HG02943 (cell line): ENCODE results near the gene ARHGAP42.
"Not testable (repeated sequence)": the region's sequence is repeated elsewhere in the genome, so short reads cannot be mapped to it uniquely, and the experiment has no call there.

Experiments
- ATAC-seq: cut with Tn5 transposase; IDR thresholded peaks from one replicate; pipeline ENCODE4 v1.9.1; 2021; ENCODE audit warnings: mild to moderate bottlenecking, low read depth, moderate library complexity; ENCODE audit not compliant: unreplicated experiment

The ARHGAP42 gene, protein sequence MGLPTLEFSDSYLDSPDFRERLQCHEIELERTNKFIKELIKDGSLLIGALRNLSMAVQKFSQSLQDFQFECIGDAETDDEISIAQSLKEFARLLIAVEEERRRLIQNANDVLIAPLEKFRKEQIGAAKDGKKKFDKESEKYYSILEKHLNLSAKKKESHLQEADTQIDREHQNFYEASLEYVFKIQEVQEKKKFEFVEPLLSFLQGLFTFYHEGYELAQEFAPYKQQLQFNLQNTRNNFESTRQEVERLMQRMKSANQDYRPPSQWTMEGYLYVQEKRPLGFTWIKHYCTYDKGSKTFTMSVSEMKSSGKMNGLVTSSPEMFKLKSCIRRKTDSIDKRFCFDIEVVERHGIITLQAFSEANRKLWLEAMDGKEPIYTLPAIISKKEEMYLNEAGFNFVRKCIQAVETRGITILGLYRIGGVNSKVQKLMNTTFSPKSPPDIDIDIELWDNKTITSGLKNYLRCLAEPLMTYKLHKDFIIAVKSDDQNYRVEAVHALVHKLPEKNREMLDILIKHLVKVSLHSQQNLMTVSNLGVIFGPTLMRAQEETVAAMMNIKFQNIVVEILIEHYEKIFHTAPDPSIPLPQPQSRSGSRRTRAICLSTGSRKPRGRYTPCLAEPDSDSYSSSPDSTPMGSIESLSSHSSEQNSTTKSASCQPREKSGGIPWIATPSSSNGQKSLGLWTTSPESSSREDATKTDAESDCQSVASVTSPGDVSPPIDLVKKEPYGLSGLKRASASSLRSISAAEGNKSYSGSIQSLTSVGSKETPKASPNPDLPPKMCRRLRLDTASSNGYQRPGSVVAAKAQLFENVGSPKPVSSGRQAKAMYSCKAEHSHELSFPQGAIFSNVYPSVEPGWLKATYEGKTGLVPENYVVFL

DNA sequence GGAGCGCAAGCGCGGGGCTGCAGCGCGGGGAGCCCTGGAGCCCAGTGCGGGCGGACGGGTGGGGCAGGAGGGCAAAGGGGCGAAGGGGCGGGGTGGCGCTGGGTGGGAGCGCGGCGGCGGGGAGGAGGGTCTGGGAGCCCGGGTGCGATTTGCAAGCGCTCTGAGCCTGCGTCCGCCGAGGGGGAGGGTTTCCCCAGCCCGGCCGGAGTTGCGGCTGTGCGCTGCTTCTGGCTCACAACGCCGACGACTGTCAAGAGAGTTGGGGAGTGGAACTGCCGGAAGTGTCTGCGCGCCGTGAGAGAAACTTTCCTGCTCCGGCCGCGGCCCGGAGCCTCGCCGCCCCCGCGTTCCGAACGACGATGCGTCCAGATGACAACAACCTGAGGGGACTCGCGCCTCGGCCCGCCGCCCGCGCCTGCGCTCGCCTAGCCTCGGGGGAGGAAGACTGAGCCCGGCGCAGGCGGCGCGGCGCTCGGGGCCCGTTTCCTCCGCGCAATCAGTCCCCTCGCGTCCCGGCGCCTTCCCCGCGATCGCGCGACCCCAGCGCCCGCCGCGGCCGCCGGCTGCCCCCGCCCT, at the start of gene ARHGAP42:
ARHGAP42 (plus strand) TSS at position 235 of the 576 bp plus-strand sequence. CDS start 391 bp downstream, outside the sequence.
- peak; percentile 79 for ATAC-seq

DNA sequence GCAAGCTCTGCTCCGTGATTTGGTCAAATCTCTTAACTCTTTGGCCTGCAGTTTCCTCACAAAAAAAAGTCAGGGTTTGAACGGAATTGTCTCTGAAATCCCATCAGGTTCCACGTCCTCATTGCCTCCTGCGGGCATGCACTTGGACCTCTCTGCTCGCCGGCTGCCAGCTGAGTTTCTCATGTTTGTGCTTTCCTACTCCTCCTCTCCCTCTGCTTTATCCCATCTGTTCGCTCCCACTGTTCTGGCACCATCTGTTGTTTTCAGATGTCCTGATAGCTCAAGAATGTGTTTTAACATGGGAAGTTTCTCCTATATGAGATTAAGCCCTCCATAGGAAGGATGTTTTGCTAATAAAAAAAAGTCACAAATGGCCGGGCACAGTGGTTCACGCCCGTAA, 49.4 kb upstream of the ARHGAP42 start:
- no peak for ATAC-seq

DNA sequence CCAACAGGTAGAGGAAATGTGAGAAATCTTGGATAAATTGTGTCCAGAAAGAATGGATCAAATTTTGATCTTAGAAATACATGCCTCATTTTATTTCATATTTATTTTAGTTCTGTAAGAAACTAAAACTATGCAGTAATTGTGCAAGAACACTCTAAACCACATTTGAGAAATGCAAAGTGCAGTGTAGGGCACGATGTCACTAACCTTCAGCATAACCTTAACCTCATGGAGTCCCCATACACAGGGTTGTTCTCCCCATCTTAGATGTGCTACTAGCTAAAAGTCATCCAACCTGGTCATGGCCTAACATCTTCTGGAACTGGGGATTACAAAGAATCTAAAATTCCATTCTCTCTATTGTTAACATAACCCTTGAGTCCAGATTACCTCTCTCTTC, 48.4 kb upstream of the ARHGAP42 start:
- ATAC-seq = no peak

DNA sequence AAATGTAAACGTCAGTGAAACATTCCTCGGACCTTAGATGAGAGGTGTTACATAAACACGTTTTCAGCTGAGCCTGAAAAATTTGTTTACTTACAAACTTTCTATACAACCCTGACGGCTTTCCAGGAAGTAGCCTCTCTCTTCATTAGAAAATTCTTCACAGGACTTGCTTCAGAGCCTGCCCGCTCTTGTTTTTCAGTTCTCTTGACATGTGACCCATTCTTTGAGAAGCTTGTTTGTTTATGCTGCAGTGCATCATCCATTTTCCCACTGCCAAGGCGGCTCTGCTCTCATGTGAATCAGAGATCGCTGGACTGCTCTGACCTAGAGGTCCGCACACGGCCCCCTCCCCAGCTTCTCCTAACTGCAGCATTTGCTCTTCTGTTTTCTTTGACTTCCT, 47.9 kb upstream of the ARHGAP42 start:
- no peak for ATAC-seq

DNA sequence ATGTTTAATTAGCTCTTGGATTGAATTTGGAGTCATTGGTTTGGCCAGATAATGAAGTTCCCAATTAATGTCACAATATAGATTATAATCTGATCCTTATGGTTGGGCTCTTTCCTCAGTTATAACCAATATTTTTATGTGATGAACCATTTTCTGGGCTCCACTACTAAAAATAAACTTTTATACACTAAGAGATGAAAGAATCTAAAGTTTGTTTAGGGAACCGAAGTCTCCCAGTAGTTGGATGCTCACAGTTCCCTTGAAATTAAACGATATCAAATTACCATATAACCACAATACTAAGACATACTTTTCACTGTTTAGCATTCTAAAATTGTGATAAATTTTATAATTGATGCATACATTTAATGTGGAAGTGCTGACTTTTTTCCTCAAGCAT, 47.0 kb upstream of the ARHGAP42 start:
- no peak for ATAC-seq

DNA sequence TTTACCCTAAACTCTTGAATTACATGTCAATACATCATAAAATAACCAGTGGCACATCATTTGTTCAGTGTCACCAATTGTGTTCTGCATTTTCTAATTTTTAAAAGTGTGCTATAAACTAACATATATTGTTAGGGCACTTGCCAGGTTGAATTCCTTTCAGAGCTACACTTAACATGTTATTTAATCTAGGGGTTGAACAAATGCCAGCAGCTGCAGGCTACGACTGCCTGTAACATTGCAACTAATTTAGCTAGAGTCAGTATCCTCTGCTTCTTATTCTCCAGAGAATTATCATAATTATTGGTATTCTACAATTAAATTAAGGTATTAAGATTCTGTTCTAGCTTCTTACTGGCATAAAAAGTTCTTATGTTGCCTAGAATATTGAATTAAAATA, 46.4 kb upstream of the ARHGAP42 start:
- ATAC-seq = no peak

DNA sequence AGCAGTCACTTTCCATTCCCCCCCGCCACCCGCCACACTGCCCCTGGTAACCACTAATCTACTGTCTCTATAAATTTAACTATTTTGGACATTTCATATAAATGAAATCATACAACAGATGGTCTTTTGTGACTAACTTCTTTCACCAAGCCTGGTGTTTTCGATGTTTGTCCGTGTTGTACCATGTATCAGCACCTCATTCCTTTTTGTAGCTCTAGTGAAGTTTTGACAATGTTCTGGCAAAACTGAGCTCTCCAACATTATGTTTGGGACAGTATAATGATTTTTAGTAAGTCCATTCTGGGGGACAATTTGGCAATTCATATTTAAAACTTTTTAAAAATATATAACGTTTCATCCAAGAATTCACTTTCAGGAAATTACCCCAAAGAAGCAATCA, 45.6 kb upstream of the ARHGAP42 start:
- ATAC-seq = no peak

DNA sequence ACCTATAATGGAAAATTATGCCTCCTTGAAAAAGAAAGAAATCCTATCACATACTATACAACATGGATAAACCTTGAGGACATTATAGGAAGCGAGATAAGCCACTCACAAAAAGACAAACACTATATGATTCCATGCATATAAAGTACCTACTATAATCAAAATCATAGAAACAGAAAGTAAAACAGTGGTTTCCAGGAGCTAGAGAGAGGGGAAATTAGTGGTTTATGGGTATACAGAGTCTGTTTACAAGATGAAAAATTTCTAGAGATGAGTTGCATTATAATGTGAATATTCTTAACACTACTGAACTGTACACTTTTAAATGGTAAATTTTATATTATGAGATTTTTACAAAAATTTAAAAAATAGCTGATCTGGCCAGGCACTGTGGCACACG, 40.5 kb upstream of the ARHGAP42 start:
- ATAC-seq = no peak

DNA sequence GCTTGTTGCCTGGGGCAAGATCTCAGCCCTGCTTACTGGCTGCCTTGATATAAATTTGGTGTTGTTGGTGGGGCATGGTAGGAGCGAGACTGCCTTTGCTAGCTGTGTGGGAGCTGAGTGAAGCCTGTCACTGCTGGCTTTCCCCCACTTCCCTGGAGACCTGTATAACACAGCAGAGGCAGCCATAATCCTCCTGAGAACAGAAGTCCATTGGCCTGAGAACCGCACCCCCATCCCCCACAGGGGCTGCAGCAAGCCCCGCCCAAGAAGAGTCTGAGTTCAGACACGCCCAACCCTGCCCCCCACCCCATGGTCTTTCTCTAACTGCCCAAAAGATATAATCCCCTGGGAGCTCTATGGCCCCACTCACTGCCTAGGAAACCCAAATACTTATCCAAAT, 39.2 kb upstream of the ARHGAP42 start:
- ATAC-seq = no peak

DNA sequence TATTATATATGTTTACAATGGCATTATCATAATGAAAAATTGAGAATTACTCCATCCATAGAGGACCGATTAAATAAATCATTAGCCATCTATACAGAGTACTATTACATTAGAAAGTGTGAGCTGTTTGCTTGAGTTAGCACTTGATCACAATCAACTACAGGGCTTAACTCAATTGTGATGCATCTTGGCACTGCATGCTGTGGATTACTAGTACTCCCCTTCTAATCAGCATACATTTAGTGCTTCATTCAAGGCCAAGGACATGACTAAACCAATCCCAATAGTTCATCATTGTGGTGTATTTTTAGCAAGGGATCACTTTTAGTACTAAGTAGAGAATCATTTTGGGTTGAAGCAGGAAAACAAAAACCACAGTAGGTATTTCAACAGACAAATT, 23.5 kb upstream of the ARHGAP42 start:
- no peak for ATAC-seq

DNA sequence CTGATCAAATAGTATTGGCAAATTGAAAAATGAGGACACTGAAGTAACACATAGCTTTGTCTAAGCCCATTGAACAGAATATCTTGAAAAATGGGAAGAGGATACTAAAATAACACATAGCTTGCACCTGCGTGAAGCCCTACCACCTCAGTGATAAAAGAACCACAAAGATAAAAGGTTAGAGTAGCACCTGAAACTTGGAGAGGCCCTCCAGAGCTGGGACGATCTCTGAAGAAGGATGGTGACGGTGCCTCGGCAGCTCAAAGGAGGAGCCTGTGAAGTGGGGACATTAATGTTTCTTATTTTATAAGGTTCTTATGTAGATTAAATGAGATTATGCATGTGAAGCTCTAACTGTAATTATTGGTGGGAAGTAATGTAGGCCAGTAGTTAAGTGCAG, 23.1 kb upstream of the ARHGAP42 start:
- no peak for ATAC-seq

DNA sequence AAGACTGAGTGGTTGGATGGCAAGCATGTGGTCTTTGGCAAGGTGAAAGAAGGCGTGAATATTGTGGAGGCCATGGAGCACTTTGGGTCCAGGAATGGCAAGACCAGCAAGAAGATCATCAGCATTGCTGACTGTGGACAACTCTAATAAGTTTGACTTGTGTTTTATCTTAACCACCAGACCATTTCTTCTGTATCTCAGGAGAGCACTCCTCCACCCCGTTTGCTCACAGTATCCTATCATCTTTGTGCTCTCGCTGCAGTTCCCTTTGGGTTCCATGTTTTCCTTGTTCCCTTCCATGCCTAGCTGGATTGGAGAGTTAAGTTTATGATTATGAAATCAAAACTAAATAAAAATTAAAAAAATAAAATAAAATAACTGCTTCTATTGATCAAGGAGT, 20.3 kb upstream of the ARHGAP42 start:
- not testable (repeated sequence) for ATAC-seq

DNA sequence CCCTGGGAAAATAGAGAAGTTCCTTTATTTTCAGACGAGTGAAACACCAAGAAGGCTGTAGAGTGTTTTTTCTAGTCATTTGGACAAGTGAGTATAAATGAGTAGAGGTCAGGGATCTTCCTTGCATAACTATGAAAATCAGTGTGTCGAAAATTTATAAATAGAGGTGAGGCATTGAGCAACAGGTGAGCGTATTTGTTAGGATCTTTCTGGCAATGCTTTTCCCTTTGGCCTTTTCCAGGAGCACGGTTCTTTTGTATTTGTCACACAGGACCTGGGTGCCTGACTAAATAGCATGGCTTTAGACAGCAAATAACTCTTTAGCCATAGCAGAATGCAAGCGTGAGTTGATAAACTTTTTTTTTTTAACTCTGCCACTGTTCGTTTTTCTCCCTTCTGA, 19.6 kb upstream of the ARHGAP42 start:
- ATAC-seq = no peak

DNA sequence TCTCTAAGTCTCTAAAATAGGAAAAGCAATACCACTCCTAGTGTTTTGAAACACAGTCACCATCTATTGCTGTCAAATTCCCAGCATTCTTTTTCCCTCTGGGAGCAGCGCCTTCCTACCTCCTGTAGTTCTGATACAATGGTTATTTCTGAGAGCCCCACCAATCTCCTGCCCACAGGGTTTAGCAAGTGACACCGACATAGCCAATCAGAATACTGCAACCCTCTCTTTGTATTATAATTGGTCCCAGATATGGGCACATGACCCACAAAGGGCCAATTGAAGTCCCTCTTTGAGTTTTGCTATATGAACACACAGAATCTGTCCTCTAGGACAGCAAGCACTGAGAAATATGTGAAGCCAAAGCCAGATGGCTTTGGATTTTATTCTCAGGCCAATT, 16.9 kb upstream of the ARHGAP42 start:
- no peak for ATAC-seq

DNA sequence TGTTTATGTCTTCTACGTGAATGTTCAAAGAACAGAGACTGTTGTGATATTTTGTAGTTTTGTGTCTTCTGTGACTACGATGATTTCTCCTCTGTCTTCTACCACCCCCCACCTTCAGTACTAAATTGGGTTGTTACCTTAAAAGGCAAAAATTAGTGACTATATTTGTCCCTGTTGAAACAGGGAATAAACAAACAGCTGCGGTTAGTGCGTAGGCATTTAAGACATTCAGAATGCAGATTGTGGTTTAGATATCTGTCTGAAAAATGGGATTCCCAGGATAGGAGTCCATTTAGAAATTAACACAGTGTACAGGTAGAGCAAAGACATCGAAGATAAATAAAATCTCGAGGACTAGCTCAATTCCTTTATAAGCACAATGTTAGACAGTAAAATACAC, 15.6 kb upstream of the ARHGAP42 start:
- no peak for ATAC-seq

DNA sequence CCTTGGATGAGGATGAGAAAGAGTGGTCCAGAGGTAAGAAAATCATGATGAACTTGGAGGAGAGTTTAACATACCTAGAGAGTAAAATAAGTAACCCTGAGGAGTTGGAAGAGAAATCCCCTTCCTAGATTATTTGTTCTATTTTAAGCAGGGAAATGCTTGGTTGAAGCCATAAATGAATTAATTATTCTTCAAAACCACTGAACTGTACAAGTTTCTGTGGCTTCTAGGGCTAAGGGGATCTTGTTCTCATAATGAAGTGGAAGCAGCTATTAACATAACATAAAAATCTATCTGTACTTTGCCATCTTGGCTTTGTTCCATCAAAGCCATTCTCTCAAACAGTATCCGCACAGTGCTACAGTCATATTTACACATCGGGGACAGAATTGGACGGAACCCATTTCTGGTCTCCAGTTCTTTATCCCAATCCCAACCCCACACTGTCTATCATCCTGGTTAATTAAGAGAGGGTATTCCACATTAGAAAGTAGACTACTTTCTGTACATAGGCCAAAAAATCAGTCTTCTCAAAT, 14.5 kb upstream of the ARHGAP42 start:
- ATAC-seq = no peak

DNA sequence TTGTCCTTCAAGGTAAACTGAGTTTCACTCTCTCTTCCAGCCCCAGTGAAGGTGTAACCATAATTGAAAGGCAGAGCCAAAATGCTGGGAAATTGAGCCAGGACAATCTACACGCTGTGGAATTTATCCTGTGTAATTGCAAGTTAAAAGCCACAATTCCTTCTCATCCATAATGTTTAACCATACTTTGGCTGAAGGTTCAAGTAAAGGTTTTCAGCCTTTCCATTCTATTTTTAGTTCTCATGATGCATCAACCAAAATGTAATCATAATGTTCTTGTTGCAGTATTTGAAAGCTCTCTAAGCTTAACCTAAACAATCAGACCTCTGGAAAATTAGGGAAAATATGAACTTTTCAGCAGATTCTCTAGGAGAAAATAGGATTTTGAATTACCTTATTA, 14.0 kb upstream of the ARHGAP42 start:
- no peak for ATAC-seq

DNA sequence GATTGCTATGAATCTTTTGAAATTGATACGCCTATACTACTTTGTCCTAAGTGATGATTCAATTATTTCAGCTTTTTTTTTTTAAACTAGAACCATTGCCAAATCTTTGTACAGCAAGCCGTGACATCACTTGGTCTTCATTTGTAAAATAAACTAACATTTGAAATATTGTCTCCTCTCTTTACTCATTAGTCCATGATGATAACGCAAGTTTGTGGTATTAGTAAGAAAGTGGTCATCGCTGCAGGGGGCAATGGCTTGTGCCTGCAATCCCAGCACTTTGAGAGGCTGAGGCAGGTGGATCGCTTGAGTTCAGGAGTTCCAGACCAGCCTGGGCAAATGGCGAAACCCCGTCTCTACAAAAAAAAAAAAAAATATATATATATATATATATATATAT, 12.9 kb upstream of the ARHGAP42 start:
- no peak for ATAC-seq

DNA sequence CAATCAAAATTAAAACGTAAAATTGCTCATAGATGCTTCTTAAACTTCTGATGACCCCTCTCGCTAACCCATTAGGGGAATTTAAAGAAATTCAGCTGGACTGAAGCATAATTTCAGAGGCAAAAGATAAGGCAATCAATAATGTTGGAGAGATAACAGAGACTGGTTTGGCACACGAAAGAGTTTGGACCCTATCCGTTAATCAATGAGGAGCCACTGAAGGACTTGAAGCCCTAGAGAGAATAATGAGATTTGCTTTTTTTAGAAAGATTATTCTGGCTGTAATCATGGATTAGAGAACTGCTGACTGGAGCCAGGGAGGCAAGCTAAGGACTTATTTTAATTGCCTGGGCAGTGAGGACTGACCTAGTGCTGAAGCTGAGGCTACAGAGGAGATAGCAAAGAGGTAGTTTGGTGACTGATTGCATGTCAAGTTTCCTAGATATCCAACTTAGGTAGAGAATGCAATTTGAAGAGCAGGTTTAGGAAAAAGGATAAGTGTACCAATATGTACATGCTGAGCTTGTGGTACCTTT, 11.9 kb upstream of the ARHGAP42 start:
- no peak for ATAC-seq

DNA sequence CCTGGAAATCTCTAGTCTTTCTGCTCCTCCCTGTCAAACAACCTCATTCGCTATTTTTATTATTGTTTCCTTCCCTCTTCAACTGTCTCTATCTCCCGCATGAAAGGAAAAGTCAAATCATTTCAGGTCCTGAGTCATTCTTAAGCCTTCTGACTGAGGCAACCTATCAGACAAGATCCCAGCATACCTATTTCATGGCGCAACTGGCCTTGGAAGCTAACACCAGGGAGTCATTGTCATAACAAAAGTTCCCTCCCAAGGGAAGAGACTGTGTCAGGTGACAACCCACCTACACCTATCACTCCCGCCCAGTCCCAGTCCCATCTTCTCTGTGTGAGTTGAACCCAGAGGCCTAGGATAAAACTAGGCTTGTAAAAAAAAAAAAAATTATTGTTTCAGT, 10.2 kb upstream of the ARHGAP42 start:
- no peak for ATAC-seq

DNA sequence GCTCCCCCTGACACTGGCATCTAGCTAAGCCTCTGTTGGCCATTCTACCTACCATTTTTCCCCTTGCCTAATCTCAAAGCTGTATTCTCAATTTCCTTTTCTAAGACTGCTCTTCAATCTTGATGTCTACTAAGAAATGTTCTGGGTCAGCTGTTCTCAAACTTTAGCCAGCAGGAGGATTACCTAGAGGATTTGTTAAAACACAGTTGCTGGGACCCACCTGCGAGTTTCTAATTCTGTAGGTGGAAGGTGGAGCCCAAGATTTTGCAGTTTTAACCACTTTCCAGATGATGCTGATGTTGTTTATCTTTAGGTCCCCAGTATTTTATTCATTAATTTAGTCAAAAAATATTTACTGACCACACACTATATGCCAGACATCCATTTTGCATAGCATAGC, 9.3 kb upstream of the ARHGAP42 start:
- no peak for ATAC-seq
